Heart right ventricle (tissue), 16 donors: ENCODE measurements around the gene RXFP4. TPM values are rescaled to one million over a fixed set of nuclear protein-coding genes. Genes with fewer than 3 reads are reported as not detected.

Experiments
- ATAC-seq, 8 donors: fragments of 200-7000 bp; cut with Tn5 transposase; one replicate each; pipeline ENCODE4 v1.9.1; 2020; ENCODE audit warnings: mild to moderate bottlenecking in 8 of 8, moderate library complexity in 8 of 8, moderate number of reproducible peaks in 1 of 8
- DNase-seq, 2 donors: peaks; one replicate each; pipeline ENCODE4 v3.0.0-alpha.2; 2020
- H3K27ac ChIP-seq, 10 donors: fragments of 200-600 bp; sonication (generic) in 2 of 10; one replicate each; pipeline versions ENCODE4 v1.5.0 to v1.8.0; 2020 to 2022; ENCODE audit warnings: mild to moderate bottlenecking in 3 of 10
- H3K27me3 ChIP-seq, 7 donors: fragments of 200-600 bp; one replicate each; pipeline ENCODE4 v1.8.0; 2021 to 2022; ENCODE audit warnings: mild to moderate bottlenecking in 2 of 7
- H3K36me3 ChIP-seq, 9 donors: fragments of 200-600 bp; sonication (generic) in 1 of 9; one replicate each; pipeline versions ENCODE4 v1.5.0 to v1.8.0; 2020 to 2022; ENCODE audit warnings: mild to moderate bottlenecking in 2 of 9
- H3K4me1 ChIP-seq, 9 donors: fragments of 200-600 bp; sonication (generic) in 1 of 9; one replicate each; pipeline versions ENCODE4 v1.5.0 to v1.8.0; 2020 to 2022; ENCODE audit warnings: mild to moderate bottlenecking in 4 of 9
- H3K4me3 ChIP-seq, 10 donors: fragments of 200-600 bp; sonication (generic) in 2 of 10; one replicate each; pipeline versions ENCODE4 v1.5.0 to v1.8.0; 2020 to 2022; ENCODE audit warnings: mild to moderate bottlenecking in 7 of 10, moderate library complexity in 2 of 10
- H3K9me3 ChIP-seq, 11 donors: fragments of 200-600 bp in 10 of 11; sonication (generic) in 2 of 11; one replicate each; pipeline versions ENCODE4 v1.5.0 to v1.8.0; 2013 to 2022; ENCODE audit warnings: mild to moderate bottlenecking in 2 of 11, control low read depth in 1 of 11, moderate library complexity in 1 of 11
- WGBS, 2 donors: extraction: QIAGEN DNeasy Blood & Tissue Kit; methylation state at CpG; one replicate each; pipeline ENCODE4 v1.1.7; 2013; ENCODE audit warnings: inconsistent platforms in 1 of 2; 5-methylcytosine and 5-hydroxymethylcytosine counted together
- intact Hi-C, 10 donors: fragments of 100-400 bp; cut with DNase I; formaldehyde crosslinking; loops; one replicate each; pipeline versions ENCODE4 v1.11.1 to v1.14.2; 2022
- polyA plus RNA-seq, 2 donors: library from polyadenylated mRNA; stranded (reverse); fragments of 200-250 nt; gene quantifications; one replicate each; pipeline ENCODE4 v1.2.3, GENCODE V29; 2013
- total RNA-seq, 10 donors: library from RNA; stranded (reverse); fragmentation: NEBNext Ultra II Directional in 3 of 10; extraction: Animal tissue kit (Norgen Biotek cat#: 25700) in 3 of 10; gene quantifications; one replicate each; pipeline versions ENCODE4 v1.2.1 to v1.2.4, GENCODE V29; 2021 to 2023
- TF ChIP-seq, protein P1 (sequence below), 9 donors: fragments of 200-600 bp; sonication (generic) in 2 of 9; IDR thresholded peaks; one replicate each; pipeline versions ENCODE4 v1.5.0 to v1.8.0; 2021 to 2022; ENCODE audit warnings: antibody characterized with exemption in 9 of 9, mild to moderate bottlenecking in 5 of 9, moderate library complexity in 1 of 9
- donor health status: Arrhythmogenic right ventricular cardiomyopathy.
- donor health status: ischemic (EF 13 %, LVEDD 7.1; RV severe dilation, severe dysfunction).
- donor health status: healthy with polysubstance abuse.
- donor health status: DM: no; HTN: yes; CAD: no.
- donor health status: DM: no; HTN: no; CAD: no.
- donor health status: ischemic (EF 25% LVEDD 6.9; RV normal size, moderate dysfunction).
- donor health status: ischemic (EF 25% LVEDD 5.7; RV mildly dilated, moderate dysfunction).
- donor health status: healthy.
- donor health status: DM: yes; HTN: yes; CAD: no.
- donor health status: Ischemic cardiomyopathy.
- donor health status: ischemic (EF 35%, LVEDD 5.7; RV mildly dilated, moderate dysfunction).
- donor health status: nonischemic (EF 11% LVEDD 7.7; RV severe dilation, severe dysfunction).
- donor health status: DM: yes; HTN: yes; CAD: no.
- donor health status: PGD.
- donor health status: ischemic (EF 29% LVEDD 5.4; RV normal size, mild dysfunction).
- donor health status: nonischemic (EF 23%, LVEDD 6.1; RV moderate dilation, normal function).

RXFP4 gene
- total and polyA plus RNA-seq, 12 donors: 0.04 TPM; not detected in 11

DNA sequence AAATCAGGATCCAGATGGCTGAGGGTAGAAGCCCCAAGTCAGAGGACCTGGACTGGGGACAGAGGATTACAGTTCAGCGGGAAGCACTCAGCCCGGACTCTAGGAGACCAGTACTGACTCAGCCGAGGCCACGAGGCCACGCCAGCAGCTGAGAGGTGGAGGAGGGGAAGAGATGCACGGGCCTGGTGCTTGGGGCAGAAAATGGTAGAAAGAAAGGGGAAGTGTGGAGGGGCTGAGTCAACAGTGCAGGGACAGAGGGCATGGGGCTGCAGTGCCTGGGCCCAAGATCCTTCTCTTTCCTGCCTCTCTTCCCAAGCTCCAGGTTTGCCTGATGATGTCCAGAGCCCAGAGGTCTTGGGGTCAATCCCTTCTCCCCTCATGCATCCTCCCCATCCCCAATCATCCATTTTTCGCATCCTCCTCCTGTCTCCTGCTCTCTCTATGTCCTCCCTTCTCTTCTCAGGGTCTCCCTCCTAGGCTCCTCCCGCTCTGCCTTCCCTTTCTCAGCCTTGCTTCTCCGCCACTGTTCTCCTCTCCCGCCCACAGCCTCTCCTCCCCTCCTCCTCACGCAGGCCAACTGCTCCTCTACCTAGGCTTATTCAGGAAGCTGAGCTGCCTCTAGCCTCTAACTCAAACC, 29.2 kb downstream of the RXFP4 start:
- intact Hi-C loops: no loop called here
- peaks cover 54 to 100% (median 100%) of the 10 kb centered on the region in 9 donors for H3K4me1 ChIP-seq
- ATAC-seq (peak; percentile 16 to 66 (median 46)), DNase-seq (peak; percentile 67 to 71)
- TF ChIP-seq, protein P1, sequence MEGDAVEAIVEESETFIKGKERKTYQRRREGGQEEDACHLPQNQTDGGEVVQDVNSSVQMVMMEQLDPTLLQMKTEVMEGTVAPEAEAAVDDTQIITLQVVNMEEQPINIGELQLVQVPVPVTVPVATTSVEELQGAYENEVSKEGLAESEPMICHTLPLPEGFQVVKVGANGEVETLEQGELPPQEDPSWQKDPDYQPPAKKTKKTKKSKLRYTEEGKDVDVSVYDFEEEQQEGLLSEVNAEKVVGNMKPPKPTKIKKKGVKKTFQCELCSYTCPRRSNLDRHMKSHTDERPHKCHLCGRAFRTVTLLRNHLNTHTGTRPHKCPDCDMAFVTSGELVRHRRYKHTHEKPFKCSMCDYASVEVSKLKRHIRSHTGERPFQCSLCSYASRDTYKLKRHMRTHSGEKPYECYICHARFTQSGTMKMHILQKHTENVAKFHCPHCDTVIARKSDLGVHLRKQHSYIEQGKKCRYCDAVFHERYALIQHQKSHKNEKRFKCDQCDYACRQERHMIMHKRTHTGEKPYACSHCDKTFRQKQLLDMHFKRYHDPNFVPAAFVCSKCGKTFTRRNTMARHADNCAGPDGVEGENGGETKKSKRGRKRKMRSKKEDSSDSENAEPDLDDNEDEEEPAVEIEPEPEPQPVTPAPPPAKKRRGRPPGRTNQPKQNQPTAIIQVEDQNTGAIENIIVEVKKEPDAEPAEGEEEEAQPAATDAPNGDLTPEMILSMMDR (IDR thresholded peaks at IDR 0.05): no peak
- H3K4me3 ChIP-seq: peak overlapping the region in 4 of 10 donors; percentile 3 to 13 (median 13)
- peak overlapping the region in 9 of 10 donors; percentile 80 to 99 (median 95) for H3K27ac ChIP-seq
- no peaks in the 10 kb centered on the region for H3K9me3 ChIP-seq
- WGBS, 2 donors: 35 to 45% methylated on average over 11 of the region's 11 CpGs
- peaks cover 0 to 73% (median 11%) of the 10 kb centered on the region in 9 donors for H3K36me3 ChIP-seq
- no peaks in the 10 kb centered on the region for H3K27me3 ChIP-seq

DNA sequence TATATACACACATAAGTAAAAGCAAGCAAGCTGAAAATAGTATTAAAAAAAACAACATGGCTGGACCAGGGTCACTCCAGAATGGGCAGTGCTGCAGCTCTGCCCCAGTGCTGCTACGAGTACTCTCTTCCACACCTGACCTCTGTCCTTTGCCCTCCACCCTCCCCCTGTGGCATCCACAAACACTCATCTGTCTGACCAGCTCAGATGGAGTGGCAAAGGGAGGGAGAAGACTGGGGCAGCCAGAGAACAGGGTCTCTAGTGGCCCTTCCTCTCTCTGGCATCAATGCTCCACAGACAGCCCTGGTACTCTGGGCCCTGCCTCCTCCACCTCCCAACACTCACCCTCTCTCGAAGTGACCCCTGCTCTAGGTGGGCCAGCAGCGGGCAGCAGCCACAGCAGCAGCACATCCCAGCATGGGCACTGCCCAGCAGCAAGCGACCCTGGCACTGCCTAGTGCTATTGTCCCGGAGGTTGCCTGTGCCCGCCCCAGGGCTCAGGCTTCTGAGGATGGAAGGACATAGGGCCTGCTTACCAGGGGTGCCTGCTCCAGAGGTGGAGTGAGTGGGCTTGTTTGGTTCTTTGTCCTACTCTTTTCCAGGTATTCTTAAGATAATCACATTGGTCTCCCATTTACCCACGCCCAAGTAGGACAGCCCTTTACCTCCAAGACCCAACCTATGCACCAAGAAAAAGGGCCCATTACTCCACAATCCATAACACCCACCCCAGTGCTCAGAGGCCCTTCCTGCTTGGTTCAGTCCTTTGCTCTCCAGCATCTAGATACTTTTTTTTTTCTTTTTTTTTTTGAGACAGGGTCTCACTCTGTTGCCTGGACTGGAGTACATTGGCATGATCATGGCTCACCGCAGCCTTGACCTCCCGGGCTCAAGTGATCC, 30.7 kb downstream of the RXFP4 start:
- H3K4me3 ChIP-seq: no peak overlapping the region
- intact Hi-C loops: no loop called here
- 69 to 81% methylated on average over 9 of the region's 9 CpGs for WGBS, 2 donors
- DNase-seq (no peak), ATAC-seq (no peak)
- no peaks in the 10 kb centered on the region for H3K9me3 ChIP-seq
- H3K27ac ChIP-seq: peak overlapping the region in 9 of 10 donors; percentile 4 to 99 (median 95)
- H3K4me1 ChIP-seq: peaks cover 52 to 100% (median 96%) of the 10 kb centered on the region in 9 donors
- H3K27me3 ChIP-seq: no peaks in the 10 kb centered on the region
- TF ChIP-seq, protein P1 (IDR thresholded peaks at IDR 0.05): no peak
- peaks cover 0 to 58% (median 0%) of the 10 kb centered on the region in 9 donors for H3K36me3 ChIP-seq

DNA sequence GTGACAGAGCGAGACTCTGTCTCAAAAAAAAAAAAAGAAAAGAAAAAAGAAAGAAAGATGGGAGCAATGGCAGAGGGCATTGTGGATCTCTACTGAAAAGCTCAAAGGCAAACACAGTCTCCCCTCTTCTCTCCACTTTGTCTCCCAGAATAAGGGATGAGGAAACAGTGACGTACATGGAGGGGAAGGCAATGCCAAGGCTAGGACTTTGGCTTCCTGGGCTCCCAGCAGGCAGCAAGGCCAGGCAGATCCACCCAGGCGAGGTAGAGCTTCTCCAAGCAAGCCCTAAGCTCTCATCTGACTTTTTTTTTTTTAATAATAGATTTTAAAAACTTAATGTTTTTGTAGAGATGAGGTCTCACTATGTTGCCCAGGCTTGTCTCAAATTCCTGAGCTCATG, 32.3 kb downstream of the RXFP4 start:
- intact Hi-C loops: no loop called here
- peaks cover 43 to 91% (median 86%) of the 10 kb centered on the region in 9 donors for H3K4me1 ChIP-seq
- 62 to 68% methylated on average over 3 of the region's 3 CpGs for WGBS, 2 donors

More for the DNA sequence above, 32.3 kb downstream of the RXFP4 start:
- TF ChIP-seq, protein P1 (IDR thresholded peaks at IDR 0.05): no peak
- DNase-seq: no peak
- Histone ChIP-seq H3K9me3 (no peaks in the 10 kb centered on the region), H3K4me3 (peak overlapping the region in 4 of 10 donors; percentile 86 to 97 (median 90)), H3K27ac (peak overlapping the region in 9 of 10 donors; percentile 86 to 99 (median 97)), H3K36me3 (peaks cover 0 to 44% (median 0%) of the 10 kb centered on the region in 9 donors), H3K27me3 (no peaks in the 10 kb centered on the region)
- ATAC-seq: no peak
